Muscle of arm (tissue), 12 donors: ENCODE measurements around the gene CPNE4. TPM values are rescaled to one million over a fixed set of nuclear protein-coding genes. Genes with fewer than 3 reads are reported as not detected.

ENCODE experiments used
- DNase-seq: peaks from one replicate; pipeline ENCODE4 v3.0.0-alpha.2; 2013
- polyA plus RNA-seq, 12 donors: library from polyadenylated mRNA; unstranded; fragments of 120-200 nt; gene quantifications; one replicate each; pipeline ENCODE4 v1.2.1, GENCODE V29; 2013; ENCODE audit not compliant: insufficient read length in 12 of 12

CPNE4 gene
- polyA plus RNA-seq, 12 donors = 0.15 to 3.4 (median 0.37) TPM; not detected in 4

DNA sequence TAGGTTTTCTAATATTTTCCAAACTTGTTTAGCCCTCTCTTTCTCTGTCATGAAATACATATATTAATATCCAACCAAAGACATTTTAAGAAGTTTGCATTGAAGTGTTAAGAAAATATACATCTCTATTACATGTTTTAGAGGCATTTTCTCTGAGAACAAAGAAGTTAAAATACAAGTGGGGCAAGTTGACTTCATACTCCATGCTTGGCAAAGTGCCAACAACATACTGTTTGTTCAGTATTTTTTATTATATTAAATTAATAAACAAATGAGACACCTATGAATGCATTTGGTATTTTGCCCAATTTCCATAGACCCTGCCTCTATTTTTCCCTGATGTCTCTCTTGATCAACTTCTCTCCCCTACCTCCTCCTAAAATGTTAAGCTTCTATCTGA, 299.3 kb downstream of the CPNE4 start:
- DNase-seq = no peak

DNA sequence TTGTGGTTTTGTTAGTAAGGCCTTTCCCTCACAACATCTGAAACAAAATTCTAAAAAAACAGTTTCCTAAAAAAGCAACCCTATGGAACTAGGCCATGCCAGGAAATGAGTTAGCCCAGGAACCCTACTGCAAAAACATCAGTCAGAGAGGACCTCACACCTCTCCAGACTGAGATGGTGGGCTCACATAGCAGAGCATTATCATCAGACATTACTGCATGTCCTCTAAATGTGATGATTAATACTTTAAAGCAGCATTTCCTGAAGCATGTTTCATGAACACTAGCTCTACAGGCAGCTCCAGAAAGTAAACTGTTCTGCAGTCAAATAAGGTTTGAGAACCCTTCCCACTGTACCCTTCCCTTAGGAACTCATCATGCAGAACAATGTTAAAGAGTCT, 299.7 kb downstream of the CPNE4 start:
- DNase-seq = no peak

DNA sequence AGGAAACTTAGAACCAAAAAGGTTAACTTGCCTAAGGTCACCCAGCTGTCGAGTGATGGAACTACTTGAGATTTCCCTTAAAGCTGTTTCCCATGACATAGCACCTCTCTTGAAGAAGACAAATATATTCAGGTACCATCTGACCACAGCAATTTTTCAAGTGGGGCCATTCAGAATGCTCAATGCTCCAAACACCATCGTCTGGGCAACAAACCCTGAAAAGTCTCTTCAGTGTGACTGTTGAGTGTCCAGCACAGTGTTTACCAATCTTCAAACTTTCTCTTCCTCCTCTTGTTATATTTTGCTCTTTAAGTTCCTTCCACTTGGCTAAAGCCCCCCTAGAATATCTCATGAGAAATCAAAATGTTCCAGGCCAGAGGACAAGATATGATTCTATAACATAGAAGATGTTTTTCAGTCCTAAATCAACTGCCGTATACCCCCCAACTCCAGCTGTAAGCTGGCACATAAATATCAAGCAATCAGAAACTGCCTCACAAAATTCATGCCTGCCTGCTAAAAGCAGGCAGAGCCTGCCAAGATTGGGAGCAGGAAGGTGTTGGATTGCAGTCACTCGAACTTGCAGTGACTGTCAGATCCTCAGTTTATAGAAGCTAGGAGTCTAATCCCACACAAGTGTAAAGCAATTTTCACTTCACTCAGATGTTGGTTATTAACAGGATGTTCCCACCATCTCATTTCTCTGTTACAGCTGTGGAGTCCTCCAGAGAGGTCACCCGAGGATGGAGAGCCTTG, 301.6 kb downstream of the CPNE4 start:
- no peak for DNase-seq

DNA sequence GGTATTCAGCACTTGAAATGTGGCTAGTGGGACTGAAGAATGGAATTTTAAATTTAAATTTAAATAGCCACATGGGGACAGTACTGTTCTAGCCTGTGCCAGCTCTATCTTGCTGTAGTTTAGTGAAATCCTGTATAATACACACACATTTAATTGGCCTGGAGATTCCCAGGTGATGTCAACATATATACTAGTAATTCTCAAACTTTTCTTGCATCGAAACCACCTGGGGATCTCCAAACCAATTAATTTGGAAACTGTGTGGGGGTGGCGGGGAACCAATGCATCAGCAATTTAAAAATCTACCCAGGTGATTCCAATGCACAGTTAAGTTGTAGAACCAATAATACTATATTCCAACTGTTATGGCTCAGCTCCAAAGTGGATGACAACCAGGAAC, 303.1 kb downstream of the CPNE4 start:
- DNase-seq = no peak

DNA sequence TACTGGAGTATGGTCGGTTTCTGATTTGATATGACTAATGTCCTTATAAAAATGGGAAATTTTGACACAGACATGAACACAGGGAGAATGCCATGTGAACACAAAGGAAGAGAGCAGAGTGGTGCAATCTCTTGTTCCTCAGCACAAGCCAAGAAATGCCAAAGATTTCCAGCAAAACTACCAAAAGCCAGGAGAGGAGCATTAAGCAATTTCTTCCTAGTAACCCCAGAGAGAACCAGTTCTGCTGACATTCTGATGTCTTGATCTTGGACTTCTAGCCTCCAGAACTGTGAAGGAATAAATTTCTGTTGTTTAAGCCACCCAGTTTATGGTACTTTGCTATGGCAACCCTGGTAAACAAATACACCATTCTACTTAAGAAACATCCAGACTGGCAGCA, 304.2 kb downstream of the CPNE4 start:
- DNase-seq = no peak

DNA sequence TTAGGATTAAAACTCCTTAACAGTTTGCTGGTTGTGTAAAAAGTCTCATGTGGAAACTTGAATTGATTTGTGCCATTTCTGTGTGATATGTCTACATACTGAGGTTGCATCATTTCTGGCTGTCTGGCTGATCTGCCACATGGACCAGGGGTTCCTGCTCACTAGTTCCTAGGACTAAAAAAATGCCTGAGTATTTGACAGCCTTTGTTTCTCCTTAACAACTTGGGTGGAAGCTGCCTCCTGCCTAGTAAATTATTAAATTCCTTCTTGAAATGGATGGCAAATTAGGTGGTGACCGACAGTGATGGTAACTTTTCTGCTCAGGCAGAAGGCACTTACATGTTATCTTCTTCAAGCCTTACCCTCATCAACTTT, 305.2 kb downstream of the CPNE4 start:
- no peak for DNase-seq

DNA sequence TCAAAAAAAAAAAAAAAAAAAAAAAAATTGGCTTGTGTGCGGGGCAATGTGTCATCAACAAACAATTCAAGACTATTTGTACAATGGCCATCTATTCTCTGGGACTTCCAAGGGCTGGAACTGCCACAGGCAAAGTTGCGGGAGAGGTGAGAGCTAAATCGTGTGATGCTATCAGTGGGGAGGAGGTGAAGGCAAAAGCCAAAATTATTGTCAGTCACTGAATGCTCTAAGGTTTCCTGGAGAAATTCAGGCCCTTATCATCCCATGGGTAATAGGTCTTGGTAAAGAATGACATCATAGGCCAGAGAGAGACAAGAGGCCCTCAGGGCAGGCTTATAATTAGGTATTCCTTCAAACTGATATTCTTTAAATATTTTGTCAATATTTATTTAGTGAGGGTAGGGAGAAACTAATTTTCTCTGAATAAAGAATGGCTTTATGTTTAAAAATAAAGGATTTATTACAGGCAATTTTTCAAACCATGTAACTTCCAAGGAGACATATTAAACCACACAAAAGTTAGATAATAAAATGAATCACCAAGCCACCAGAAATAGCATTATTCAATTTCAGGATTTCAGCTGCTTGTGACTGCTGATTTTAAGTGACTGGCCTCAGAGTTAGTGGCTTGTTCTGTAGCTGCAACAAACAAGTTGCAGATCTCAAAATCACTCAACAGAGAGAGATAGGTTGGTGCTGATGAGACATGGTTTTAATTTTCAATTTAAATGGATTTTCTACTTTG, 305.7 kb downstream of the CPNE4 start:
- no peak for DNase-seq

DNA sequence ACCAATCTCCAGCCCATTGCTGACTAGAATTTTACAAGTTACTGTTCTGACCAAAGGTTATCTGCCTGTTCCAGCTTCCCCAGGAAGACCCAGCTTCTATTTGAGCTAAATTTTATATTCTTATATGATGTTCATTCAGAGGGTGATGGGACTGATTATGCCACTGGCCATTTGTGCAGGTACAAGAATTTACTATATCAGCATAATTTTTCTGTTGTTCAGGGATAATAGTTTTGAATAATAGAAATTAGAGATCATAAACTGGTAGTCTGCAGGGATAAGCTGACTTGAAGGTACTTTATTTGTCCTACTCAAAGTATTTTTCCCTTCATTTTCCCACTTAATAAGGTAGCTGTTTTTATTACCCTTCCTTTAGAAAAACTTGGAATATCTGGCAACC, 309.4 kb downstream of the CPNE4 start:
- no peak for DNase-seq

DNA sequence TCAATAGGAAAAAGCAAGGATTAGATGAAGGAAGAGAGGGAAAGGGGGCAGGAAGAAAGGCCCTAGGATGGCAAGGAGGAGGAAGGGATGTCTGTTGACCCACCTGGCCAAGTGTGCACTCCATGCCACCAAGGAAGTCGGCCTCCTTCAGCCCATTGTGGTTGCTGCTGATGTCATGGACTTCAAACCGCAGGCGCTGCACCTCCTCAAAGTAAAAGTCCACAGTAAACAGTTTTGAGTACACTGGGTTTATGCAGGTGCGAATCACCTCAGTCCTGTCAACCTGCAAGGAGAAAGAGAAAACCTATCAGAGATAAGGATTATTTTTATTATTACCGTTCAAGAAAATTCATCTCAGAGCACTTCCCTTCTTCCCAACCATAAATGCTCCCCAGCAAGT, 311.5 kb downstream of the CPNE4 start:
- DNase-seq = no peak

DNA sequence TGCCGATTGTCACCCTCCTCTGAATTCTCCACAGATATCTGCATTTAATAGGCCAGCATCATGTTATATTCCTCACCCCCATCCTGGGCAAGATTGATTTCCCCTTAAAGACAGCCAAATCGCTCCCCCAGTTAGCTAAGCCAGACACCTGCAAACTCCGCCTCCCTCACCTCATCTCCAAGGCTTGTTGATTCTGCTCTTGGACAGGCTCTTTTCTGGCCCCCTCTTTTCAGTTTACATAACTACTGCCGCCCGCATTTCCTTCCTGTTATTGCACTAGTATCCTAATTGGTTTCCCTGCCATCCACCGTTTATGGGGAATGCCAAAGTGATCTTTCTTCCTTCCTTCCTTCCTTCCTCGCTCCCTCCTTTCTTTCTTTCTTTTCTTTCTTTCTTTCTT, 317.3 kb downstream of the CPNE4 start:
- DNase-seq = no peak

DNA sequence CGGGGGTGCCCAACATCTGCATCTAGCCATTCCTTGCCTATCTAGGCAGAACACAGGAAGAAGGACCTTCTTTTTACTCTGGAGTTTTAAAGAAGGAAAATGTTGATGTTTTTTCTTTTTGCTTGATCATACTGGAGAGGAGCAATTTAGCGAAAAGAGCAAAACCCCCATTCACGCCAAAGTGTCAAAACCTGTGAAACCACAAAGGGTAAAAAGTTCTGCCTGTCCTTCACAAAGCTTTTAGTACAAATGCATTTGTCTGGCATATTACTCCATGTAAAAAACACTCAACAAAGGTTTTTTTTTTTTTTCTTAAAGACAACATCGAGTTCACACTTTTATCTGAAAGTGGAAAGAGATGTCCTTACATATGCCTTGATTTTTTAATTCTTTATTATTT, 317.9 kb downstream of the CPNE4 start:
- DNase-seq = no peak

DNA sequence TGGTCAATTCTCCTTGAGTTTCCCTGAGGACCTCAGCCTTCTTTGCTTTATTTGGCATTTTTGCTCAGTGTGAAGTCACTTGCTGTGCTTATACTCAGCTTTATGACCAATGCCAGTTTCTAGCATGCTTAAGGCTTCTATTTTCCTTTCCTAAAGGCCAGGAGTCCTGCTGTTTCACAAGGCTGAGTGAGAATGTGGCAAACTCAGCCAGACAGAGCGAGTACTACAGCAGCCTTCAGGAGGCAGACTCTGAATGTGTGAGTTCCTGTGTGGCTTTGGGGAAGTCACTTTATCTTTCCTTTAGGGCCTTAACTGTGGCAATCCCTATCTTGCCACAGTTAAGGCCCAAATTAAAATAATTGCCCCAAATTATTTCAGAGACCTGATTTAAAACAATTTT, 318.8 kb downstream of the CPNE4 start:
- DNase-seq = no peak

DNA sequence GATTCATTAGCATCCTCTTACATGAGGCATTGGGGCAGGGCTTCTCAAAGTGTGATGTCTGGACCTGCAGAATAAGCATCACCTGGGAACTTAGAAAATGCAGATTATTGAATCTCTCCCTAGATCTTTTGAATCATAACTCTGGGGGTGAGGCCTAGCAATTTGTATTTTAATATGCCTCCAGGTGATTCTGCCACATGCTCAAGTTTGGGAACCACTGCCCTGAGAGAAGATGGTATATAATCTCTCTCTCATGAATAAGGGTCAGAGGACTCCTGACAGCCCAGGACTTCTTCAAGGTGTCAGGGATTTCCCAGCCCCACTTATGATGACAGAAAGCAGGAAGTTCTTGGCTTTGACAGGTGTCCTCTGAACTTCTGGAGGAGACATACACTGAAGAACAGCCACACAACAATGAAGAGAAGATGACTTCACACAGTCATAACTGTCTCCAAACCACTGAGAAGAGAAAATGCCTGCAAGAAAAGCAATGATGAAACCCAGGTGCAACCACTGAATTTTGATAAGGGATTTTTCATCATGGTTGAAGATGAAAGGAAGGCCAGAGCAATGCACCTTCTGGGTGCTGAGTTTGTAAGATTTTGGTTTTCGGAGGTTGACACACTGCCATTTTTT, 320.1 kb downstream of the CPNE4 start:
- DNase-seq = no peak

DNA sequence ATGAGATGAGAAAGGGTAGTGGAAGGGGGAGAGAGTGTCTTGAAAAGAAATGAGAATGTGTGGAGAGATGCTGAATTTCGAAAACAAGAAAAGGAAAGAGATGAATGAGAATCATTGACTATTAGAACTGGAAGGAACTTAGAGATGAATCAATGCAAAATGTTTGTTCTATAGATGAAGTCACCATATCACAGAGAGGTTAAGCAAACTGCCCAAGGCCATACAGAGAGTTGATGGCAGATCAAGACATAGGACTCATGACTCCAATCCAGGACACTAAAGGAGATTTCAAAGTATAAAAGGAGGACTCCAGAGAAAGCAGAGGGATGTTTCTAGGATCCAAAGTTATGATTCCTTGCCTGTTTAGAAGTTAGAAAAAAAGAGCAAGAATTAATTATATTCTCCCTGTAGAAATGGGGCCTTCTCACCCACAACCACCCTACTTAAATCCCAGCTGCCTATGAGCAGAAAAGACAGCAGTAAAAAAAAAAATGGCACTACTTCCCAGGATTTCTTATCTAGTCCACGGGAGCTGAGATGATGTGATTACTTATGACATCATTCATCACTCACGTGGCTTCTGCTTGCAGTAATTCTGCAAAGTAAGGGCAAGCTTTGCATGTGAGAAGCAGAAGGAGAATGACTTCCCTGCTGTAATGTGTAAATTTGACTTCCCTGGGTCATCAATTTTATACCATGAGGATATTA, 321.2 kb downstream of the CPNE4 start:
- no peak for DNase-seq

DNA sequence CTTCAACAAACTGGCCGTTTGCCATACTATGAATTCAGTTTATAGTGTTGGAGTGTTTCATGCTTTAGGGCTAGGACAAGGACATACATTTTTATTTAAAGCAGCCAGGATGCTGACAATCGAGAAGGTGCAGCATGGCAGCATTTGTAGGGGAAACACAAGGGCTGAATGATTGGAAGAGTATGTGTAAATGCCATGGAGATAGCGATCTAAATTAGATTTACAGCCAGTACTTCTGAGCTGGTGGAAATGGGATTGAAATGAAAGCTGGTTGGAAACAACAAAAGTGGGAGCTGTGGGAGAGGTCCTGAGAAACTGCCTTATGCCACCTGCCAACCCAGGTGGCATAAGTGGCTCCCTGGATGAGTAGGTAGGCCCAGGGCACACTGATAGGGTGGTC, 322.2 kb downstream of the CPNE4 start:
- no peak for DNase-seq

DNA sequence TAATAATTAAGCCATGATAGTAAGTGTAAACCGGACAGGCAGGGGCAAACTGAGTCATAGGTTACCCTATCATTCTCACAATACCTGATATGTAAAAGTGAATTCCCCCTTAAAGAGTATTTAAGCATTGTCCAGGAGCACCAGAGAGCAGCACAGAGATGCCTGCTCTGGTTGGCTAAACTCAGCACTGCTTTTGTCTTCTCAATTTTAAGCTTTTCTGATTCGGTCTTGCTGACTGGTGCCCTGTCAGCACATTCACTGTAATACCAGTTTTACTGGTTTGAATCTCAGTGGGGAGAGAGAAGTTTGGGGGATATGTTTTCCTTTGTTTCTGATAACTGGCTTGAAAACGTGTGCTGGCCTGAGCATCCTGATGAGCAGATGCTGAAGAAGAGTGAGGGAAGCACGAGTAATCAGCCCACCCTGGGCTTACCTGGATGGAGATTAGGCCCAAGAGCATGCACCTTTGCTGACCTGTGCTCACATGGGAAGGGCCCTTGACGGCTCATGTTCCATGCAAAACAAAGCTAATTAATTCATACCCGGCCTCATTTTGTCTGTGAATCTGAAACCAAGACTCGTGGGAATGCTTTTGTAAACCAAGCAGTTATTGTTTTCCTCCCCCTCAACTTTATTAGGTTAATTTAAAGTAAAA, 323.6 kb downstream of the CPNE4 start:
- DNase-seq = no peak

DNA sequence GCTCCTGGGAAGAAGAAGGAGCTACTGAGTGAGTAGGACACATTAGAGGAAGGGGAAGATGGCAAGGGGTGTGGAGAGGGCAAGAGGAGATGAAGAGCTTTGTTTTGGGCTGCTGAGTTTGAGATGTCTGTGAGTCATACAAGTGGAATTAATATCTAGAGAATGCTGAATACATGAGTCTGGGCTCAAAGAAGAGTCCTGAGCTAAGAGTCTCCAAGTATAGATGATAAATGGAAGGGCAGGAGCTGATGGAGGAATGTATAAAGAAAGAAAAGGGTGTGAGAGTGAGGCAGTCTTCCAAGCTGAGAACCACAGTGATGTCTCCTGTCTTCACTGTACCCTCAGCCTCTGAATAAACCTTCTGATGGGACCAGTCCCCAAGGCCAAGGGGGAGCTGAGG, 326.6 kb downstream of the CPNE4 start:
- no peak for DNase-seq

DNA sequence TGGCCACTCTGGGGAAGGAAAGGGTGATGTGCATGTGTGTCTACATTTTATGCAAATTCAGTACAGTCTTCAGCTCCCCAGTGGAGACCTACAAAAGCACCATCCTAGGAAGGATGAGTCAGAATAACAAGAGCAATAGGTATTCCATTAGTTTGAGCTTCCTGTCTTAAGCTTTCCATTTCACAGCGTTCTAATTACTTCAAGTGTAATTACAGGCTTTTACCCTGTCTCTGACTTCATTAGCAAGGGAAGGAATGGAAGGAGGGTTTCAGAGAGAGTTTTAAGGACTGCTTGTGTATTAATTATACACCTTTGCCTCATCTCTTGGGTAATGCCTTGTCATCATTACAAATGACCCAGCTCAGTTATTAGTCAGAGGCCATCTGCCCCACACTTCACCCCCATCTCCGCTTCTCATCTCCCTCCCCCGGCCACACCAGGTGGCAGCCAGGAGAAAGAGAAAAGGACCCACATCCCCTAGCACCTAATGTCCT, 329.2 kb downstream of the CPNE4 start:
- DNase-seq = no peak

DNA sequence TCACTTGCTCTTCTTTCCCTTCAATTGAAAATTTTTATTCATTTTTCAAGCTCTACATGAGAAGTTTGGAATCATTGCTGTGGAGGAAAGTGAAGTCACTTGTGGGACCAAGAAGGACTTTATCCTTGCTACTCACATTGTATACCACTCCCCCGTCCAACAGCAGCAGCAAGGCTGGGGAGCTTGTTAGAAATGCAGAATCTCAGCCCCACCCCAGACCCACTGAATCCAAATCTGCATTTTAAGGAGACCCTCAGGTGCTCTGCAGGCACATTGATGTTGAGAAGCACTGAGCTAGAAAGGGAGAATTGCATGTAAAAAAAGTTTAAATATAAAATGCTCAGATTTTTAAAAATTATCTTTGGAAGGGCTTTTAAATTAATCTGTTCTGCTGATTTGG, 329.7 kb downstream of the CPNE4 start:
- DNase-seq = no peak

DNA sequence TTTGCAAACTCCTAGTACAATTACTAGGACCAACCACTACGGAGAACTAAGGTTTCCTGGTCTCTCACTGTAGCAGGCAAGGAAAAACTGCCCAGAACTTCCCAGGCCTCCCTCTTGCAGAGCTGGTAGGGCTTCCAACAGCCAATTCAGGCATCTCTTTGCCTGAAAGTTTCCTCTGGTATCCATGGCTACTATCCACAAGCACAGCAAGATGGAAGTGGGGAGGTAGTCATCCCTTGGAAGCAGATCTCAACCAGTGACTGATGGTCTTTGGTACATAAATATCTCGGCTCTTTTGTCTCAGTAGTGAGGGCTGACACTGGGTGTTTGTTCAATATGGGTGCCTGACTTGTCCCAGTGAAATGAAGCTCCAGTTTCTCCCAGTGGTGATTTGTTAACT, 330.7 kb downstream of the CPNE4 start:
- DNase-seq = no peak

DNA sequence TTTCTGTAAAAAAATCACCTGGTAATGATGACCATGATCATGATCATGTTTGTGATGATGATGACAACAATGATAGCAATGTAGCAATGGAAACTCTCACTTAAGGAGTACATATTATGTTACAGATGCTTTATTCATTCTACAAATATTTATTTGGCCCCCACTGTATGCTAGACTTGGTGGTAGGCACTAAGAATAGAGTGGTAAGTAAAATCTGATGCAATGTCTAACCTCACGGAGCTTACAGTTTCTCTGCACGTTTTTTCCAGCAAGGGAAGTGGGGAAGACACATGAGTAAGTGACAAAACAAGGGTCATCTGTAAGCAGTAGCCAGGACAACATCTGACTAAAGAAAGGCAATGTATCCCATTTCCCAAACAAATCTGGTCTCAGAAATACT, 332.7 kb downstream of the CPNE4 start:
- DNase-seq = no peak
